ENCODE measurements around the gene TGM1.

GRCh38 chr14:24207104-24207551, 55.8 kb downstream of the TGM1 start:
- no peak for TF ChIP-seq CTCF (IDR thresholded peaks at IDR 0.05)
- TF ChIP-seq POLR2A (IDR thresholded peaks at IDR 0.05), result no peak
